ENCODE measurements around the gene TRIM16. TPM values are rescaled to one million over a fixed set of nuclear protein-coding genes. Genes with fewer than 3 reads are reported as not detected.
"Not testable (repeated sequence)": the region's sequence is repeated elsewhere in the genome, so short reads cannot be mapped to it uniquely, and the experiment has no call there.

TRIM16 gene
- polyA plus RNA-seq, 1 experiment = 36.5 TPM

GRCh38 chr17:15654886-15655561, 29.1 kb downstream of the TRIM16 start:
- DNase-seq (ENCODE audit: low read depth) = no peak
- no peaks in the 10 kb centered on the region for H3K36me3 ChIP-seq (ENCODE audit: control insufficient read depth, insufficient read depth, low read length)
- CTCF ChIA-PET = no interaction called here
- H3K27me3 ChIP-seq (ENCODE audit: control insufficient read depth, insufficient read depth, low read length) = no peaks in the 10 kb centered on the region
- POLR2A ChIA-PET = no interaction called here
- no peak for TF ChIP-seq CTCF (IDR thresholded peaks at IDR 0.05; ENCODE audit: insufficient read depth, low read depth, low read length)
- H3K4me3 ChIP-seq (ENCODE audit: low read depth, low read length) = no peak overlapping the region

GRCh38 chr17:15654401-15654800, 29.7 kb downstream of the TRIM16 start:
- H3K4me3 ChIP-seq (ENCODE audit: low read depth, low read length); H3K27me3 ChIP-seq (ENCODE audit: control insufficient read depth, insufficient read depth, low read length); CTCF ChIA-PET; H3K36me3 ChIP-seq (ENCODE audit: control insufficient read depth, insufficient read depth, low read length); POLR2A ChIA-PET; DNase-seq (ENCODE audit: low read depth): not testable (repeated sequence)

- ChIA-PET CTCF (interaction anchor here (0.6 kb wide), 1 partner anchor 11 kb away, joined by 3 read pairs; no protein-coding TSS in a partner anchor), POLR2A (no interaction called here)
- TF ChIP-seq CTCF (IDR thresholded peaks at IDR 0.05; ENCODE audit: insufficient read depth, low read depth, low read length) = no peak
Measured at GRCh38 chr17:15652960-15653359, 31.2 kb downstream of the TRIM16 start.

GRCh38 chr17:15651583-15652110, 32.5 kb downstream of the TRIM16 start:
- POLR2A ChIA-PET = no interaction called here
- H3K4me3 ChIP-seq (ENCODE audit: low read depth, low read length) = peak overlapping the region; percentile 72
- H3K36me3 ChIP-seq (ENCODE audit: control insufficient read depth, insufficient read depth, low read length) = no peaks in the 10 kb centered on the region
- no peak for TF ChIP-seq CTCF (IDR thresholded peaks at IDR 0.05; ENCODE audit: insufficient read depth, low read depth, low read length)
- no peaks in the 10 kb centered on the region for H3K27me3 ChIP-seq (ENCODE audit: control insufficient read depth, insufficient read depth, low read length)
- peak; percentile 96 for DNase-seq (ENCODE audit: low read depth)
- CTCF ChIA-PET = no interaction called here

More at GRCh38 chr17:15652960-15653359, 31.2 kb downstream of the TRIM16 start:
- Histone ChIP-seq H3K27me3 (ENCODE audit: control insufficient read depth, insufficient read depth, low read length) (no peaks in the 10 kb centered on the region), H3K4me3 (ENCODE audit: low read depth, low read length) (no peak overlapping the region), H3K36me3 (ENCODE audit: control insufficient read depth, insufficient read depth, low read length) (no peaks in the 10 kb centered on the region)
- no peak for DNase-seq (ENCODE audit: low read depth)

DNA sequence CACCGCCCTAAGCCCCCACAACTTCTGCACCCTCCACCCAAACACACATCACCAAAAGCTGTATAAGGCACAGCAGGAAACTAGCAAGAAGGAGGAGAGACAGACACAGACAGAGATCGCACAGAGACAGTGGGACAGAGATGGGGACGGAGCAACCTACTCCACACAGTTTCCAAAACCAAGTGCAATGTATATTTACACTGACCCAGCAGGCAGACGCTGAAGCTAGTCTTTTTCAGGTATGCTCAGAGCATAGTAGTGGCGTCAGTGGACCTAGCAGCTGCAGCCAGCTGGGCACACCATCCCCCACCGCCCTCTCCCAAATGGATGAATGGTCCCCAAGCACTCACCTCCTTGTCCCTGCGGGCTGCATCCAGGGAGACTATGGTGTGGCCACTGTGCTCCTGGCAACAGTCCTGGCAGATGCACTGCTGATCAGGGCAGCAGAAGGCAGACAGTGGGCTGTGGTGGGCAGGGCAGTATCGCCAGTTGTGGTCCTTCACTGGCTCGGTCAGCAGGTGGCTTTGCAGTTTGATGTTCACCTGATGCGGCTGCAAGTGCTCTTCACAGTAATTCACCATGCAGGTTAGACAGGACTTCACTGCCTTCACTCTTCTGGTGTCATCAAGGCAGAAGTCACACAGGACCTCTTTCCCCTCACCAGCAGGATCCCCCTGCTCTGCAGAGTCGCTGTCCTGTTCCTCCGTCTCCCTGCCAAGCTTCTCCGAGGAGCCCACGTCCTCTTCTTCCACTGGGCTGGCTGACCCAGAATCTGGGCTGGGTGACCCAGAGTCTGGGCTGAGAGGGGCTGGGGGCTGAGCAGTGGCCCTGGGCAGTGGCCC, 33.1 kb downstream of the TRIM16 start:
- Histone ChIP-seq H3K36me3 (ENCODE audit: control insufficient read depth, insufficient read depth, low read length) (no peaks in the 10 kb centered on the region), H3K4me3 (ENCODE audit: low read depth, low read length) (peak overlapping the region; percentile 72), H3K27me3 (ENCODE audit: control insufficient read depth, insufficient read depth, low read length) (no peaks in the 10 kb centered on the region)
- DNase-seq (ENCODE audit: low read depth) = no peak
- POLR2A ChIA-PET = no interaction called here
- no peak for TF ChIP-seq CTCF (IDR thresholded peaks at IDR 0.05; ENCODE audit: insufficient read depth, low read depth, low read length)
- CTCF ChIA-PET = no interaction called here

Measured in BJ (cell line).